ENCODE results near the gene CARTPT.

CARTPT gene

DNA sequence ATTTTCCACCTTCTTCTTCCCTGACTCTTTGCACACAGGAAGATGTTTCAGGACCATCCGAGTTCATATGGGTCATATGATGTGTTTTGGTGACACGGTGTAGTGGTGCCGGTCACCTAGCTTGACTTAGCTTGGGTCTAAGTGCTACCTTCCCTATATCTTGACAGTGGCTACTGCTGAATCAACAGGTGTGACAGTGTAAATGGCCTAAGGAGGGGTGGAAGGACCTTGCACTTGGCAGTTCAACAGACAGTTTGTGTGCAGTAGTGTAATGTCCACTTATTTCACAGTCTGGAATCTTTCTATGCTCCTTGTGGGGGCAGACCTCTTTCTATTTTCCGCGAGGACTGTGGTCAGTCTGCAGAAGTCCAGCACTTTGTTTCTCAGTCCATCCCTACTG is 43.8 kb downstream of the CARTPT start:
- TF ChIP-seq, protein P1, sequence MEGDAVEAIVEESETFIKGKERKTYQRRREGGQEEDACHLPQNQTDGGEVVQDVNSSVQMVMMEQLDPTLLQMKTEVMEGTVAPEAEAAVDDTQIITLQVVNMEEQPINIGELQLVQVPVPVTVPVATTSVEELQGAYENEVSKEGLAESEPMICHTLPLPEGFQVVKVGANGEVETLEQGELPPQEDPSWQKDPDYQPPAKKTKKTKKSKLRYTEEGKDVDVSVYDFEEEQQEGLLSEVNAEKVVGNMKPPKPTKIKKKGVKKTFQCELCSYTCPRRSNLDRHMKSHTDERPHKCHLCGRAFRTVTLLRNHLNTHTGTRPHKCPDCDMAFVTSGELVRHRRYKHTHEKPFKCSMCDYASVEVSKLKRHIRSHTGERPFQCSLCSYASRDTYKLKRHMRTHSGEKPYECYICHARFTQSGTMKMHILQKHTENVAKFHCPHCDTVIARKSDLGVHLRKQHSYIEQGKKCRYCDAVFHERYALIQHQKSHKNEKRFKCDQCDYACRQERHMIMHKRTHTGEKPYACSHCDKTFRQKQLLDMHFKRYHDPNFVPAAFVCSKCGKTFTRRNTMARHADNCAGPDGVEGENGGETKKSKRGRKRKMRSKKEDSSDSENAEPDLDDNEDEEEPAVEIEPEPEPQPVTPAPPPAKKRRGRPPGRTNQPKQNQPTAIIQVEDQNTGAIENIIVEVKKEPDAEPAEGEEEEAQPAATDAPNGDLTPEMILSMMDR (IDR thresholded peaks at IDR 0.05; ENCODE audit: low read depth, low read length), result no peak
- DNase-seq (ENCODE audit: extremely low read depth, low read depth), result no peak

- TF ChIP-seq, protein P1 (IDR thresholded peaks at IDR 0.05; ENCODE audit: low read depth, low read length), result no peak
- DNase-seq (ENCODE audit: extremely low read depth, low read depth), result no peak
Observed at GRCh38 chr5:71767661-71768060, 48.6 kb downstream of the CARTPT start.

GRCh38 chr5:71769287-71769686 is 50.2 kb downstream of the CARTPT start:
- DNase-seq (ENCODE audit: extremely low read depth, low read depth), result no peak

GRCh38 chr5:71770381-71770780 is 51.3 kb downstream of the CARTPT start:
- TF ChIP-seq, protein P1 (IDR thresholded peaks at IDR 0.05; ENCODE audit: low read depth, low read length), result no peak
- DNase-seq (ENCODE audit: extremely low read depth, low read depth), result no peak

More at GRCh38 chr5:71769287-71769686, 50.2 kb downstream of the CARTPT start:
- TF ChIP-seq, protein P1 (IDR thresholded peaks at IDR 0.05; ENCODE audit: low read depth, low read length), result no peak

Measured in AG09319 (cell line).